Memory B cell (primary cell): ENCODE data around the gene DIAPH2.

Experiments used
- ATAC-seq: fragments of 150-1000 bp; cut with Tn5 transposase; 2 replicates; pipeline ENCODE4 v1.10.0; 2021; ENCODE audit warnings: low read depth, mild to moderate bottlenecking, moderate library complexity
- DNase-seq, 2 donors: peaks; one replicate each; pipeline ENCODE4 v3.0.0; 2022; ENCODE audit warnings: low spot score in 2 of 2
- H3K27ac Mint-ChIP-seq: one replicate; pipeline ENCODE4 v1.8.0; 2022; ENCODE audit warnings: mild to moderate bottlenecking, moderate library complexity, mixed read lengths
- H3K27me3 Mint-ChIP-seq: one replicate; pipeline ENCODE4 v1.8.0; 2022; ENCODE audit warnings: mixed read lengths
- H3K36me3 Mint-ChIP-seq: one replicate; pipeline ENCODE4 v1.8.0; 2022; ENCODE audit warnings: mild to moderate bottlenecking, mixed read lengths
- H3K4me1 Mint-ChIP-seq: one replicate; pipeline ENCODE4 v1.8.0; 2022; ENCODE audit warnings: mixed read lengths
- H3K4me3 Mint-ChIP-seq: one replicate; pipeline ENCODE4 v1.8.0; 2022; ENCODE audit warnings: mild to moderate bottlenecking, moderate library complexity, mixed read lengths
- H3K9me3 Mint-ChIP-seq: one replicate; pipeline ENCODE4 v1.8.0; 2022; ENCODE audit warnings: mixed read lengths

DIAPH2 gene

DNA sequence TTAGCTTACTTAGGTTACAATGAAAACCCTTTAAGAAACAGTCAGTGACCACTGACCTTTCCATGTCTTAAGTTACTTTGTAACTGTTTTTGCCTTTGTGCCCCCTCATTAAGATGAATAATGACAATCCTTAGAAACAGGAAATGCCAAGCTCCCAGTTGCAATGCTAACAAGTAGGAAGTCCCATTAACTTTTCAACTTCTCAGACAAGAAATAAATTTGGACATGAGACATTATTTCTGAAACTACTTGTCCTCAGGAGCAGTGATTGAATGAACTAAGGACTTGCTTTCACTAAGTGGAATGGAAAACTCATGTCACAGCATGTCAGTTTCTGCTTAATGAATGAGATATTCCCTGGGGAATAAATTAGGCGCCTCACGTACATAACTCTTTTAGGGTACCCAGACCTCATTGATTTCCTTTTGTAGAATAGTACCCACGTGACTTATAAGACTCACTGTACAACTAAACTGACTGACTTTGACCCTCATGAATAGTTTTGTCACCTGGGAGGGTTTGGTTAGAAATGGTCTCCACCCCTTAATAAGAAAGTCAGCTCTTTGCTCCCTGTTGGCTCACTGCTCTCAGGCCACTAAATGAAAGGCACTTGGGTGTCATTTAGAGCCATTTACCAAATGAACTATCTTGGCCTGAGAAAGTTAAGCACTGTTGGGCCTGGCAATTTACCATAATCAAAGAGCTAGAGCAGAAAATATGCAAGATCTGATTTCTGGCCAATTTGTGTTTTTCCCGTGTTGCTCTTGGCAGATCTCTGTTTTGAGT is 582.9 kb downstream of the DIAPH2 start:
- Mint-ChIP-seq H3K4me1 (no peaks in the 10 kb centered on the region), H3K4me3 (no peak overlapping the region), H3K9me3 (no peaks in the 10 kb centered on the region), H3K36me3 (peaks cover 1% of the 10 kb centered on the region), H3K27me3 (no peaks in the 10 kb centered on the region), H3K27ac (no peak overlapping the region)
- ATAC-seq (no peak), DNase-seq (no peak)

DNA sequence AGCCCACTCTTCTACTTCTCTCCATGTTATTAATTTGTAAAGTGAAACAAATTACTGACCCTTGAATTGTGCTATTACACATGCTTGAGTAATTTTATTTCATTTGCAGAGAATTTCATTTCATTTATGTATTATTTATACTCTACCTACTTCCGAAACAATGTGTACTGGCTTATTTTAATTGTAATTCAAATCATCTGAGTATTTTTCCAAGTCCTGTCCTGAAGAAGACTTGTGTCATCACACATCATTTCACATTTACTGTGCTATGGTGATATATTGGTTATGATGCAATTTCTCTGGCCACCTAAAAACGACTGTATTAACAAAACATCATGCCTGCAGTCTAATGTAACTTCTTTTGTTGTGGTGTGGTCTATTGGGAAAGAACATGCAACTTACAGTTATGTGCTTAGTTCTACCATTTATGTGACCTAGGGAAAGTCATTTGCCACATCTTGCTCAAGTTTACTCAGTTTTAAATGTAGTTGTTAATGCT is 583.6 kb downstream of the DIAPH2 start:
- H3K27ac Mint-ChIP-seq = peak overlapping the region; percentile 53
- no peaks in the 10 kb centered on the region for H3K27me3 Mint-ChIP-seq
- ATAC-seq = no peak
- no peaks in the 10 kb centered on the region for H3K4me1 Mint-ChIP-seq
- H3K9me3 Mint-ChIP-seq = no peaks in the 10 kb centered on the region
- no peak overlapping the region for H3K4me3 Mint-ChIP-seq
- peaks cover 1% of the 10 kb centered on the region for H3K36me3 Mint-ChIP-seq
- DNase-seq = no peak

DNA sequence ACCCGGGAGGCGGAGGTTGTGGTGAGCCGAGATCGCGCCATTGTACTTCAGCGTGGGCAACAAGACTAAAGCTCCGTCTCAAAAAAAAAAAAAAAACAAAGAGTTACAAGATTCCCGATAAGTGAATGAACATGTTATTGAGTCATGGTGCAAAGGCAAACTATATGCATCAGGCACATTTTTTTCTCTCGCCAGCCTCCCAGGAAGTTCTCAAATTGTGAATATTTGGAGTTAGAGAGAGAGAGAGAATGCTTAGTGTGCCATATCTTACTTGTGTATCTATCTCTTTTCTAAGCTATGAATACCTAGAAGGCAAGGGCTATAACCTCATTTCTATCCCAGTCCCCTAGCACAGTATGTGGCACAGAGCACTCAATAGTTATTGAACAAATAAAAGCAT is 599.9 kb downstream of the DIAPH2 start:
- Mint-ChIP-seq H3K36me3 (peaks cover 2% of the 10 kb centered on the region), H3K27me3 (no peaks in the 10 kb centered on the region), H3K4me3 (no peak overlapping the region), H3K27ac (no peak overlapping the region), H3K4me1 (no peaks in the 10 kb centered on the region), H3K9me3 (no peaks in the 10 kb centered on the region)
- ATAC-seq = no peak
- DNase-seq = no peak

DNA sequence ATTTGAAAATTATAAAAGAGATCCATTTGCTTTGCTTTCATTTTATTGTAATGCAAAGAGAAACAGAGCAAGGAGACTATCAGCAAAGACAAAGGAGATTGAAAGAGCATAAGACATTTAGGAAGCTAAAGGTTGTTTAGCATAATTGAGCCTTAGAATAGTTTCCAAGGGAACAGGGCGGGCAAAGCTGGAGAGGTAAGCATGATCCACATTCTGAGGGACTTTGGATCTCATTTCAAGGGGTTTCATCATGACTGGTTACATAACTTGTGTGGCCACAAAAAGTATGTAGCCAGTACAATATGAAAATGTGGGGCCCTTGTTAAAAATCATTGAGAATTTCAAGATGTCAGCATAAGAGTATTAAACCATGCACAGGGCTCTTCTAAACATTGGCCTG is 605.6 kb downstream of the DIAPH2 start:
- H3K27ac Mint-ChIP-seq = no peak overlapping the region
- peaks cover 2% of the 10 kb centered on the region for H3K36me3 Mint-ChIP-seq
- no peaks in the 10 kb centered on the region for H3K9me3 Mint-ChIP-seq
- no peak for DNase-seq
- no peaks in the 10 kb centered on the region for H3K27me3 Mint-ChIP-seq
- no peak for ATAC-seq
- no peaks in the 10 kb centered on the region for H3K4me1 Mint-ChIP-seq
- H3K4me3 Mint-ChIP-seq = no peak overlapping the region

DNA sequence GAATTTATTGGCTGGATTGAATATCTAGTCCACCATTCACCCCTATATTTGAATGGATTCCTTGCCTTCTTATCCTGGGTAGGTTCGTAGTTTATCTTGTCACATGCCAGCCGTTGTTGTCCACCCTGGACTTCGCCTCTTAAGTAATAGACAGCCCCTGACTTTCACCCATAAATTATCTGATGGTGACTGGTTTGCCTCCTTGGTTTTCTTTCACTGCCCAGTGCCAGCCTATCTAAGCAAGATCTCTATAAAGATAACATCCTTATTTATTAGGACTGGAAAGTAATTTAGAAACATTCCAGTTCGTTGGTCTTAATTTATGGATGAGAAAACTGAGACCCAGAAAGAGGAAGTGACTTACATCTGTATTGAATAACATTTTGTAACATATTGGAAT is 609.4 kb downstream of the DIAPH2 start:
- DNase-seq (no peak), ATAC-seq (no peak)
- Mint-ChIP-seq H3K4me3 (no peak overlapping the region), H3K36me3 (peaks cover under 1% of the 10 kb centered on the region), H3K27ac (no peak overlapping the region), H3K9me3 (no peaks in the 10 kb centered on the region), H3K27me3 (no peaks in the 10 kb centered on the region), H3K4me1 (no peaks in the 10 kb centered on the region)

DNA sequence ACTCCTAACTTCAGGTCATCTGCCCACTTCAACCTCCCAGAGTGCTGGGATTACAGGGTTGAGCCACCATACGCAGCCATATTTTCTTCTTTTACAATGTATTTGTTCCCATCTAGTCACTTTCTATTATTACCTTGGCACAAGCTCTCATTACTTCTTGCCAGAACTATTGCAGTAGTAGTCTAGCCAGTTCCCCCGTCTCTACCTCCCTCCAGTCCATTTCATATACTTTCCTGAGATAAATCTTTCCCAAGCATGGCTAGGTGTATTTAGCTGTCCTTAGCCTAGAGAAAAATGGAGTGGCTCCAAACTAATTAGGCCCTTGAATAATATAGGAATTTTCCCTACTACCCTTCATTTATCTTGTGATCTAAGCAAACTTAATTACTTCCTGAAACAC is 611.3 kb downstream of the DIAPH2 start:
- Mint-ChIP-seq H3K27me3 (no peaks in the 10 kb centered on the region), H3K36me3 (no peaks in the 10 kb centered on the region), H3K27ac (no peak overlapping the region), H3K4me3 (no peak overlapping the region), H3K4me1 (no peaks in the 10 kb centered on the region), H3K9me3 (no peaks in the 10 kb centered on the region)
- no peak for ATAC-seq
- no peak for DNase-seq

DNA sequence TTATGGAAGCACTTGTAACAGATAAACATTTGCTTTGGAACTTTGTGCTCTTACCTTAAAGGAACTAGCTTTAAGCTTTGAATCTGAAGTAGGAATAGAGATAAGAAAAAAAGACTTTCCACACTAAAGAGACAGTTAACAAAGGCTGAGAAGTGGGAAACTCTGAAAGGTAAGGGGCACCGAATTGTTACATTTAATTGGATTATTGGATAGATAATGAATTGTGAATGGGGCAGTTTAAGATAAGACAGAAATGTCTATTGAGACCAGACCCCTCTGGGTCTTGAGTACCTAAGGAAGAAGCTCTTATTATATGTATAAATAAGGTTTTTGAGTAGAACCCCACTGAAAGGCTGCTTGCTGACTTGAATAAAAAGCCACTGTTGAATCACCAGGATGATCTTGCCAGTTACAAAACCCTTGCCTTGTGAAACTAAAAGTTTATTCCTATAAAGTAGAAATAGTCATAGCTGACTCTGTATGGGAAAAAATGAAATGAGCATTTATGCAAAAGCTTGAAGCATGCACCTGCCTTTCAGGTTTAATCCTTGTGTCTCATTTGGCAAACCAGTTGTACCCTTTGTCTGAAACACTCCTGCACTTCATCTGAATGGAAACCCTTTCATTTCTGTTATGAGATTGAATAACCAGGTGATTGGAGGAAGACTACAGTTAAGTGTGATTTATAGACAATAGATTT is 622.3 kb downstream of the DIAPH2 start:
- no peak for ATAC-seq
- no peak overlapping the region for H3K27ac Mint-ChIP-seq
- peaks cover 2% of the 10 kb centered on the region for H3K36me3 Mint-ChIP-seq
- H3K4me3 Mint-ChIP-seq = no peak overlapping the region
- peaks cover 2% of the 10 kb centered on the region for H3K4me1 Mint-ChIP-seq
- no peaks in the 10 kb centered on the region for H3K27me3 Mint-ChIP-seq
- no peak for DNase-seq
- H3K9me3 Mint-ChIP-seq = no peaks in the 10 kb centered on the region

DNA sequence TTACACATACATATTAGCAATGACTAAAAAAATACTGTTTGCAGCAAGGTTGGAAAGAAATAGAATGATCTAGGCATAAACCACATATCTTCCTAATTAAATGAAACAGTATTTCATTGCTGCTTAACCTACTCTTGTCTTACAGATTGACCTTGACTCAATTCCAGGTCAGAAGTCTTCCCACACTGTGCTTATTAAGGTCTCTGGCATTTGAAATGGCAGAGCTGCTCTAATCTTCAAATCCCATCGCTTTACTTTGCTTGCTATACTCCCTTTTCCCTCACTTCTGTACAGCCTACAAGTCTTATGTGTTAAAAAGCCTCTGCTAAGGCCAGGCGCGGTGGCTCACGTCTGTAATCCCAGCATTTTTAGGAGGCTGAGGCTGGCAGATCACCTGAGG is 623.5 kb downstream of the DIAPH2 start:
- Mint-ChIP-seq H3K4me3 (no peak overlapping the region), H3K4me1 (peaks cover 2% of the 10 kb centered on the region), H3K27ac (no peak overlapping the region), H3K36me3 (peaks cover 2% of the 10 kb centered on the region), H3K9me3 (no peaks in the 10 kb centered on the region), H3K27me3 (no peaks in the 10 kb centered on the region)
- no peak for ATAC-seq
- DNase-seq = no peak

DNA sequence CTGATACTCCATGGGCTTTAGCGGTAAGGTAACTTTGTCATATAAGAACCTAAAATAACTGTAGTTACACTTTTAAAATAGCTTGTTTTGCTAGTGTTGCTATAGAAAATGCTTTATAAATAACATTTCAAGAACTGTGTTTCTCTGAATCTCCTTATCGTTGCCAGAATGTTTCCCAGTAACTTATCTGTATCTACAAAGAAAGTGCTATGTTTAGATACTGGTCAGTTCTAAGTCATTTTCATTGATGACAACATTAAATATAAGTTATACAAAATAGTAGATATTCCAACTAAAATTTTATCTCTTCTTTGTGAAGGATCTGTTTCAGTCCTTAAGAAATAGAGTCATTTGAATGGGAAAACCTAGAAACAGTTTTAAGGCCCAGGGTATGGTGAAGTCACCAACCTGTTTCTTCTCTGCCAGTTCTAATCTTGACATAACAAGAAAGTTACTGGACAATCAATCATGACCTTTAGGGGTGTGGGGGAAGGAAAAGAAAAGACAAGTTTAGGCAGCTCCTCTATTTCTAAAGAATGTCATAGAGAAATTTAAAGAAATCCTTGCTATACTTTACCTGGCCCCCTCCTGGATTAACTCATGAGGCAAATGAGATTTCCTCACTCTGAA is 625.0 kb downstream of the DIAPH2 start:
- Mint-ChIP-seq H3K4me1 (peaks cover 2% of the 10 kb centered on the region), H3K27ac (no peak overlapping the region), H3K9me3 (no peaks in the 10 kb centered on the region), H3K4me3 (no peak overlapping the region), H3K27me3 (no peaks in the 10 kb centered on the region), H3K36me3 (peaks cover 2% of the 10 kb centered on the region)
- DNase-seq = no peak
- ATAC-seq = no peak

DNA sequence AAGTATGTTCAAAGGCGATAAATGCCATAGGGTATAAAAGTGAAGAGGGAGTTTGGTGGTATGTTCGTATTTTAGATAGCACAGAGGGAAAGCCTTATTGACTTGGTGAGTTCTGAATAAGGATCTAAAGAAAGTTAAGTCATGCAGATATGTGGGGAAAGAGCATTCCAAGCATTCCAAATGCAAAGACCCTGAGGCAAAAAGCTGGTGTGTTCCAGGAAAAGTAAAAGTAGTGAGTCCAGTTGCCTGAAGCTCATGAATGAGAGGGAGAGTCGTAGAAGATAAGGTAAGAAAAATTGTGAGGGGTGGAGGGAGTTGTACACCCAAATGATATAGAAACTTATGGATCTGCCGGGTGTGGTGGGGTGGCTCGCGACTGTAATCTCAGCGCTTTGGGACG is 625.7 kb downstream of the DIAPH2 start:
- no peak for ATAC-seq
- H3K36me3 Mint-ChIP-seq = peaks cover 2% of the 10 kb centered on the region
- H3K4me1 Mint-ChIP-seq = peaks cover 2% of the 10 kb centered on the region
- no peaks in the 10 kb centered on the region for H3K9me3 Mint-ChIP-seq
- H3K4me3 Mint-ChIP-seq = no peak overlapping the region
- no peak for DNase-seq
- no peaks in the 10 kb centered on the region for H3K27me3 Mint-ChIP-seq
- no peak overlapping the region for H3K27ac Mint-ChIP-seq

DNA sequence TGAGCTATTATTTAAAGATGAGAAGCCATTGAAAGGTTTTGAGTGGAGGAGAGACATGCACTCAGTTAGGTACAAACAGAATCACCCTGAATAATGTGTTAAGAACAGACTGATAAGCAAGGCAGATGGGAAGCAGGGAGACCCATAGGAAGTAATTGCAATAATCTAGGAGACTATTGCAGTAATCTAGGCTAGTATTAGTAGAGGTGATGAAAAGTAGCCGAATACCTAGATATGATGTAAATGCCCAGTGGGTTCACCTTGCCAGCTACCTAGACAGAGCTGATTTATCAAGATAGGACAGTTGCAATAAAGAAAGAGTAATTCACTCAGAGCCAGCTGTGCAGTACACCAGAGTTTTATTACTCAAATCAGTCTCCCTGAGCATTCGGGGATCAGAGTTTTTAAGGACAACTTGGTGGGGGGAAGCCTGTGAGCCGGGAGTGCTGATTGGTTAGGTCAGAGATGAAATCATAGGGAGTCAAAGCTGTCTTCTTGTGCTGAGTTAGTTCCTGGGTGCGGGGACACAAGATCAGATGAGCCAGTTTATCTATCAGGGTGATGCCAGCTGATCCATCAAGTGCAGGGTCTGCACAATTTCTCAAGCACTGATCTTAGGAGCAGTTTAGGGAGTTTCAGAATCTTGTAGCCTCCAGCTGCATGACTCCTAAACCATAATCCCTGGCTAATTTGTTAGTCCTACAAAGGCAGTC is 626.6 kb downstream of the DIAPH2 start:
- ATAC-seq = no peak
- no peak overlapping the region for H3K4me3 Mint-ChIP-seq
- no peaks in the 10 kb centered on the region for H3K27me3 Mint-ChIP-seq
- H3K4me1 Mint-ChIP-seq = peaks cover 2% of the 10 kb centered on the region
- no peak for DNase-seq
- H3K27ac Mint-ChIP-seq = no peak overlapping the region
- peaks cover 3% of the 10 kb centered on the region for H3K36me3 Mint-ChIP-seq
- H3K9me3 Mint-ChIP-seq = no peaks in the 10 kb centered on the region

DNA sequence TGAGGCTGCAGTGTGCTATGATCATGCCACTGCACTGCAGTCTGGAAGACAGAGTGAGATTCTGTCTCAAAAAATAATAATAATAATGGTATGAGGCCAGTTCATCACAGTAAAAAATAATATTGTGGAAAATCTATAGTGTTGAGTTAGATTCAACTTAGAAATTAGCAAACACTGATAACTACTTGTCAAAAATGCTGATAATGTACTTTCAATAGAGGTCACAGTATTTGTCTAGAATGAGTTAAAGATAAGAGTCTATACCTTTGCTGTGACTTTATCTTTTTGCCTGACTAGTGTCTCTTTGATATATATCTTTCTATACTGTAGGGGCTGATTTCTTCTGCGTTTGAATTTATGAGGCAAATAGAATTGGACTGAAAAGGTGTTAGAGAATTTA is 629.7 kb downstream of the DIAPH2 start:
- Mint-ChIP-seq H3K4me1 (no peaks in the 10 kb centered on the region), H3K4me3 (no peak overlapping the region), H3K36me3 (peaks cover 2% of the 10 kb centered on the region), H3K9me3 (no peaks in the 10 kb centered on the region), H3K27ac (no peak overlapping the region), H3K27me3 (no peaks in the 10 kb centered on the region)
- ATAC-seq (no peak), DNase-seq (no peak)

DNA sequence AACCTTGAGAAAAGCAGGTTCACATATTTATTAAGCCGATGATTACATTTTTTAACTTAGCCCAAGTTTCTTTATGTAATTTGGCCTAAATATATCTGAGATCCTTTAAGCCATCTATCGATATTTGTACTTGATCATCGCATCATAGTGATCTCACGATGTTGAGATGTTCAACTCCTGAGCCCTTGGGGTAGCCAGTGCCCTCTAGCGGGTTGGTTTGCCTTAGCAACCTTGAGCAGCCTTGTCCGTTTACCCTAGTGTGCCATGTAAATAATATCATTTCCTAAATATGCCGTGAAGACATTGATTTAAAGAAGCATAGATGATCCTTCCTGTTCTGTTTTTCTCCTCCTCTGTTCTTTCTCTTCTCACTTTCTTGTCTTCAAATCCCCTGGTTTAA is 631.3 kb downstream of the DIAPH2 start:
- ATAC-seq (no peak), DNase-seq (no peak)
- Mint-ChIP-seq H3K36me3 (peaks cover 2% of the 10 kb centered on the region), H3K4me3 (no peak overlapping the region), H3K4me1 (no peaks in the 10 kb centered on the region), H3K27ac (no peak overlapping the region), H3K27me3 (no peaks in the 10 kb centered on the region), H3K9me3 (no peaks in the 10 kb centered on the region)

DNA sequence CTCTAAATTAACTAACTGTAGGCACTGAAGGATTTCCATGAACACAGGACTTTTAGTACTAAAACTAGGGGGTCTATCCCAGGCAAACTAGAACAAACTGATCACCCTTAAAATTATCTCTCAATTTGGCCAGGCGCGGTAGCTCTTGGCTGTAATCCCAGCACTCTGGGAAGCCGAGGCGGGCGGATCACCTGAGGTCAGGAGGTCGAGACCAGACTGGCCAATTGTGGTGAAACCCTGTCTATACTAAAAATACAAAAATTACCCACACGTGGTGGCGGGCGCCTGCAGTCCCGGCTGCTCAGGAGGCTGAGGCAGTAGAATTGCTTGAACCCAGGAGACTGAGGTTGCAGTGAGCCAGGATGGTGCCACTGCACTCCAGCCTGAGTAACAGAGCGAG is 635.7 kb downstream of the DIAPH2 start:
- Mint-ChIP-seq H3K4me3 (no peak overlapping the region), H3K4me1 (no peaks in the 10 kb centered on the region), H3K27me3 (no peaks in the 10 kb centered on the region), H3K27ac (no peak overlapping the region), H3K9me3 (no peaks in the 10 kb centered on the region), H3K36me3 (peaks cover 2% of the 10 kb centered on the region)
- DNase-seq (no peak), ATAC-seq (no peak)
